ENCODE results near the gene MRPL20.

DNA sequence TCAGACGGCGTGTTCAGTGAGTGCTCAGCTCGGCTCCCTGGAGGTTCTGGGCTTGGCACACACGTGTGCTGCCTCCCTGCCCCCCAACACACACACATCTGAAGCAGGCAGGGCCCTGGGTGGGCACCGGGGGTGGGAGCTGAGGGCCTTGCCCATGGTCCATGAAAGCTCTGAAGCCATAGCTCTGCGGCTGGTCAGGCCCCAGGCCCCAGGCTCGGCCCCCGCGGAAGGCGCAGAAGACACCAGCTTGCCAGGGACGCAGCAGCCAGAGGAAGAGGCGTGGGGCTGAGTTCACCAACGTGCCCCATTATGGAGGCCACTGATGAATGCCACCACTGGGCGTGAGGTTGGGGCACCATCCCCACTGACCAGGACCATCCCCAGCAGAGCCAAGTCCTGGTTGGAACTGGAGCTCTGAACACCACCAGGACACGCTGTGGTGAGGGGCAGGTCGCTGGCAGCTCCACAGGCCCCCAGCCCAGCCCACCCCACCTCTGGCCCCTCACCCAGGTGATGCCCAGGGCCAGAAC lies 36.3 kb downstream of the MRPL20 start:
- TF ChIP-seq POLR2A (IDR thresholded peaks at IDR 0.05; ENCODE audit: low read depth, low read length) (no peak), POLR2AphosphoS5 (IDR thresholded peaks at IDR 0.05; ENCODE audit: insufficient read depth, low read depth, low read length) (no peak)
- TF ChIP-seq, protein P1, sequence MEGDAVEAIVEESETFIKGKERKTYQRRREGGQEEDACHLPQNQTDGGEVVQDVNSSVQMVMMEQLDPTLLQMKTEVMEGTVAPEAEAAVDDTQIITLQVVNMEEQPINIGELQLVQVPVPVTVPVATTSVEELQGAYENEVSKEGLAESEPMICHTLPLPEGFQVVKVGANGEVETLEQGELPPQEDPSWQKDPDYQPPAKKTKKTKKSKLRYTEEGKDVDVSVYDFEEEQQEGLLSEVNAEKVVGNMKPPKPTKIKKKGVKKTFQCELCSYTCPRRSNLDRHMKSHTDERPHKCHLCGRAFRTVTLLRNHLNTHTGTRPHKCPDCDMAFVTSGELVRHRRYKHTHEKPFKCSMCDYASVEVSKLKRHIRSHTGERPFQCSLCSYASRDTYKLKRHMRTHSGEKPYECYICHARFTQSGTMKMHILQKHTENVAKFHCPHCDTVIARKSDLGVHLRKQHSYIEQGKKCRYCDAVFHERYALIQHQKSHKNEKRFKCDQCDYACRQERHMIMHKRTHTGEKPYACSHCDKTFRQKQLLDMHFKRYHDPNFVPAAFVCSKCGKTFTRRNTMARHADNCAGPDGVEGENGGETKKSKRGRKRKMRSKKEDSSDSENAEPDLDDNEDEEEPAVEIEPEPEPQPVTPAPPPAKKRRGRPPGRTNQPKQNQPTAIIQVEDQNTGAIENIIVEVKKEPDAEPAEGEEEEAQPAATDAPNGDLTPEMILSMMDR (IDR thresholded peaks at IDR 0.05; ENCODE audit: extremely low read depth in 1 of 2, insufficient read depth in 1 of 2, low read depth in 1 of 2, low read length in 2 of 2): no peak
- TF ChIP-seq, protein P2, sequence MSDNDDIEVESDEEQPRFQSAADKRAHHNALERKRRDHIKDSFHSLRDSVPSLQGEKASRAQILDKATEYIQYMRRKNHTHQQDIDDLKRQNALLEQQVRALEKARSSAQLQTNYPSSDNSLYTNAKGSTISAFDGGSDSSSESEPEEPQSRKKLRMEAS (IDR thresholded peaks at IDR 0.05; ENCODE audit: insufficient read depth, insufficient read length): no peak
